ENCODE results near the gene KRT32.

The KRT32 gene

GRCh38 chr17:41492351-41492750 is 25.2 kb upstream of the KRT32 start:
- DNase-seq: no peak

GRCh38 chr17:41491476-41491875 is 24.3 kb upstream of the KRT32 start:
- no peak for DNase-seq

GRCh38 chr17:41490000-41490990 is 23.1 kb upstream of the KRT32 start:
- DNase-seq: no peak

GRCh38 chr17:41489531-41489930 is 22.3 kb upstream of the KRT32 start, which contains the start of gene KRT36:
KRT36 (minus strand) TSS chr17:41489910; CDS start chr17:41489864, 46 bp downstream.
- no peak for DNase-seq

GRCh38 chr17:41486809-41487530 is 19.8 kb upstream of the KRT32 start:
- no peak for DNase-seq

- no peak for DNase-seq
Observed at GRCh38 chr17:41486316-41486715, 19.1 kb upstream of the KRT32 start.

GRCh38 chr17:41484920-41485904 is 18.0 kb upstream of the KRT32 start:
- DNase-seq: no peak

GRCh38 chr17:41483991-41484826 is 17.0 kb upstream of the KRT32 start:
- no peak for DNase-seq

GRCh38 chr17:41483531-41483930 is 16.3 kb upstream of the KRT32 start:
- no peak for DNase-seq

GRCh38 chr17:41481036-41481435 is 13.8 kb upstream of the KRT32 start, which contains the start of gene KRT35:
KRT35 (minus strand) TSS chr17:41481151; CDS start chr17:41481097, 54 bp downstream.
- DNase-seq: no peak

- DNase-seq: no peak
Observed at GRCh38 chr17:41480581-41480980, 13.4 kb upstream of the KRT32 start.

- DNase-seq: peak; percentile 4
Observed at GRCh38 chr17:41480136-41480535, 12.9 kb upstream of the KRT32 start.

GRCh38 chr17:41478237-41478636 is 11.1 kb upstream of the KRT32 start:
- DNase-seq: peak; percentile 4

- DNase-seq: peak; percentile 12
Observed at GRCh38 chr17:41476866-41477815, 10.0 kb upstream of the KRT32 start.

- DNase-seq: peak; percentile 2
Observed at GRCh38 chr17:41475421-41475820, 8.2 kb upstream of the KRT32 start.

GRCh38 chr17:41474863-41475262 is 7.7 kb upstream of the KRT32 start:
- peak; percentile 8 for DNase-seq

GRCh38 chr17:41468346-41468745 is 1.2 kb upstream of the KRT32 start:
- no peak for DNase-seq

- DNase-seq: no peak
Observed at GRCh38 chr17:41467561-41467960, 375 bp upstream of the KRT32 start.

GRCh38 chr17:41464682-41465081 is 2.5 kb downstream of the KRT32 start:
- DNase-seq: no peak

- no peak for DNase-seq
Observed at GRCh38 chr17:41464173-41464572, 3.0 kb downstream of the KRT32 start.

All from right hindlimb (tissue), 1 donor.